ENCODE measurements around the gene SCYL1. TPM values are rescaled to one million over a fixed set of nuclear protein-coding genes. Genes with fewer than 3 reads are reported as not detected.

Gene SCYL1
- total and polyA plus RNA-seq, 4 donors, result 33.7 to 62.0 (median 52.6) TPM

DNA sequence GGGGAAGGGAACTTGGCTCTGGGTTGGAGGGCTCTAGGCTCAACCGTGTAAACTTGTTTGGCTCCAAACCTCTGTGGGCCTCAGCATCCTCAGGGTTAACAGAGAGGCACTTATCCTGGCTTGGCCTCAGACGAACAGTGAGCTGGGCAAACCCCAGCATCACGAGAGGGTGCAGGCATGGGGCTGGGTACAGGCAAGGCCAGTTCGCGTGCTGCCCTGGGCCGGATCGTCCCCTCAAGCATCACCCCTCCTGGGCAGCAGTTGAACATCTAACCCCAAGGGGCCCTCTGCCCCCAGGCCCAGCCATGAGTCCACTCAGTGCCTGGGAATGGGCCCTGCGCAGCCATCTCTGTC is 52.9 kb downstream of the SCYL1 start:
- peaks cover 17 to 44% (median 31%) of the 10 kb centered on the region in 4 donors for H3K4me1 ChIP-seq (ENCODE audit: control insufficient read depth in 4 of 4, insufficient read depth in 4 of 4, low read length in 3 of 4)
- no peak overlapping the region for H3K9ac ChIP-seq (ENCODE audit: low read depth in 1 of 2, low read length in 2 of 2)
- H3K4me3 ChIP-seq (ENCODE audit: low read depth in 1 of 3, low read length in 3 of 3), result no peak overlapping the region
- H3K27ac ChIP-seq (ENCODE audit: low read depth in 1 of 2, low read length in 2 of 2), result peak overlapping the region in 1 of 2 donors; percentile 9
- 66% methylated on average over 8 of the region's 8 CpGs for WGBS
- TF ChIP-seq SP1 (IDR thresholded peaks at IDR 0.05) (no peak), HNF4A (conservative IDR thresholded peaks at IDR 0.05) (no peak), RXRA (IDR thresholded peaks at IDR 0.05) (no peak), JUND (IDR thresholded peaks at IDR 0.05) (no peak), HNF4G (IDR thresholded peaks at IDR 0.05) (no peak), FOXA1 (IDR thresholded peaks at IDR 0.05) (no peak), FOXA2 (IDR thresholded peaks at IDR 0.05) (no peak), RAD21 (IDR thresholded peaks at IDR 0.05) (no peak), NR2F2 (IDR thresholded peaks at IDR 0.05) (no peak), MAX (IDR thresholded peaks at IDR 0.05) (no peak), TAF1 (conservative IDR thresholded peaks at IDR 0.05) (no peak), GABPA (IDR thresholded peaks at IDR 0.05 in 1 of 2, conservative IDR thresholded peaks at IDR 0.05 in 1 of 2) (no peak), YY1 (IDR thresholded peaks at IDR 0.05) (no peak), EGR1 (IDR thresholded peaks at IDR 0.05; ENCODE audit: low read depth in 2 of 2) (no peak)
- TF ChIP-seq, protein P1, sequence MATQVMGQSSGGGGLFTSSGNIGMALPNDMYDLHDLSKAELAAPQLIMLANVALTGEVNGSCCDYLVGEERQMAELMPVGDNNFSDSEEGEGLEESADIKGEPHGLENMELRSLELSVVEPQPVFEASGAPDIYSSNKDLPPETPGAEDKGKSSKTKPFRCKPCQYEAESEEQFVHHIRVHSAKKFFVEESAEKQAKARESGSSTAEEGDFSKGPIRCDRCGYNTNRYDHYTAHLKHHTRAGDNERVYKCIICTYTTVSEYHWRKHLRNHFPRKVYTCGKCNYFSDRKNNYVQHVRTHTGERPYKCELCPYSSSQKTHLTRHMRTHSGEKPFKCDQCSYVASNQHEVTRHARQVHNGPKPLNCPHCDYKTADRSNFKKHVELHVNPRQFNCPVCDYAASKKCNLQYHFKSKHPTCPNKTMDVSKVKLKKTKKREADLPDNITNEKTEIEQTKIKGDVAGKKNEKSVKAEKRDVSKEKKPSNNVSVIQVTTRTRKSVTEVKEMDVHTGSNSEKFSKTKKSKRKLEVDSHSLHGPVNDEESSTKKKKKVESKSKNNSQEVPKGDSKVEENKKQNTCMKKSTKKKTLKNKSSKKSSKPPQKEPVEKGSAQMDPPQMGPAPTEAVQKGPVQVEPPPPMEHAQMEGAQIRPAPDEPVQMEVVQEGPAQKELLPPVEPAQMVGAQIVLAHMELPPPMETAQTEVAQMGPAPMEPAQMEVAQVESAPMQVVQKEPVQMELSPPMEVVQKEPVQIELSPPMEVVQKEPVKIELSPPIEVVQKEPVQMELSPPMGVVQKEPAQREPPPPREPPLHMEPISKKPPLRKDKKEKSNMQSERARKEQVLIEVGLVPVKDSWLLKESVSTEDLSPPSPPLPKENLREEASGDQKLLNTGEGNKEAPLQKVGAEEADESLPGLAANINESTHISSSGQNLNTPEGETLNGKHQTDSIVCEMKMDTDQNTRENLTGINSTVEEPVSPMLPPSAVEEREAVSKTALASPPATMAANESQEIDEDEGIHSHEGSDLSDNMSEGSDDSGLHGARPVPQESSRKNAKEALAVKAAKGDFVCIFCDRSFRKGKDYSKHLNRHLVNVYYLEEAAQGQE (IDR thresholded peaks at IDR 0.05), result no peak
- TF ChIP-seq, protein P2, sequence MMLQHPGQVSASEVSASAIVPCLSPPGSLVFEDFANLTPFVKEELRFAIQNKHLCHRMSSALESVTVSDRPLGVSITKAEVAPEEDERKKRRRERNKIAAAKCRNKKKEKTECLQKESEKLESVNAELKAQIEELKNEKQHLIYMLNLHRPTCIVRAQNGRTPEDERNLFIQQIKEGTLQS (IDR thresholded peaks at IDR 0.05), result no peak
- TF ChIP-seq, protein P3, sequence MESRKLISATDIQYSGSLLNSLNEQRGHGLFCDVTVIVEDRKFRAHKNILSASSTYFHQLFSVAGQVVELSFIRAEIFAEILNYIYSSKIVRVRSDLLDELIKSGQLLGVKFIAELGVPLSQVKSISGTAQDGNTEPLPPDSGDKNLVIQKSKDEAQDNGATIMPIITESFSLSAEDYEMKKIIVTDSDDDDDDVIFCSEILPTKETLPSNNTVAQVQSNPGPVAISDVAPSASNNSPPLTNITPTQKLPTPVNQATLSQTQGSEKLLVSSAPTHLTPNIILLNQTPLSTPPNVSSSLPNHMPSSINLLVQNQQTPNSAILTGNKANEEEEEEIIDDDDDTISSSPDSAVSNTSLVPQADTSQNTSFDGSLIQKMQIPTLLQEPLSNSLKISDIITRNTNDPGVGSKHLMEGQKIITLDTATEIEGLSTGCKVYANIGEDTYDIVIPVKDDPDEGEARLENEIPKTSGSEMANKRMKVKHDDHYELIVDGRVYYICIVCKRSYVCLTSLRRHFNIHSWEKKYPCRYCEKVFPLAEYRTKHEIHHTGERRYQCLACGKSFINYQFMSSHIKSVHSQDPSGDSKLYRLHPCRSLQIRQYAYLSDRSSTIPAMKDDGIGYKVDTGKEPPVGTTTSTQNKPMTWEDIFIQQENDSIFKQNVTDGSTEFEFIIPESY (IDR thresholded peaks at IDR 0.05), result no peak
- no peaks in the 10 kb centered on the region for H3K27me3 ChIP-seq (ENCODE audit: control insufficient read depth in 4 of 4, insufficient read depth in 4 of 4, low read length in 3 of 4)
- H3K9me3 ChIP-seq (ENCODE audit: control insufficient read depth in 4 of 4, low read length in 3 of 4), result no peaks in the 10 kb centered on the region
- no peak for DNase-seq (ENCODE audit: low spot score)
- H3K36me3 ChIP-seq (ENCODE audit: control insufficient read depth in 4 of 4, insufficient read depth in 3 of 4, low read depth in 1 of 4, low read length in 3 of 4), result peaks cover 0 to 7% (median 1%) of the 10 kb centered on the region in 4 donors

DNA sequence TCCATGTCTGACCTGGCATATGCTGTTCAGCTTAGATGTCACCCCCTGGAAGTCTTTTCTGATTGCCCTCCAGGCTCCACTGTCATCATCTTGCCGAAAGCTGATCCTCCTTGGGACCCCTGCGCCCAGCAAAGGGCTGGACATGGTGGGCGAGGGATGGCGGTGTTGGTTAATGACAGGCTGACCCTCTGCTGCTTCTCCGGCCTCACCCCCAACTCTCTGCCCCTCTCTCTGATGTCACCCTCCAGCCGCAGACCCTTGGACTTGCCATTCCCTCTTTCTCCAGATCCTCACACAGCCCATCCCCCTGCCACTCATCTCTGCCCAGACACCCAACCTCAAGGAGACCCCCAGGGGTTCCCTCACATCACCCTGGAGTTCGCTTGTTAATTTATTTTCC is 53.3 kb downstream of the SCYL1 start:
- TF ChIP-seq RXRA (IDR thresholded peaks at IDR 0.05), result no peak
- no peak for TF ChIP-seq YY1 (IDR thresholded peaks at IDR 0.05)
- no peak for TF ChIP-seq HNF4A (conservative IDR thresholded peaks at IDR 0.05)
- TF ChIP-seq, protein P1 (IDR thresholded peaks at IDR 0.05), result no peak
- no peak for TF ChIP-seq EGR1 (IDR thresholded peaks at IDR 0.05; ENCODE audit: low read depth in 2 of 2)
- no peak for TF ChIP-seq FOXA2 (IDR thresholded peaks at IDR 0.05)
- no peak for TF ChIP-seq HNF4G (IDR thresholded peaks at IDR 0.05)
- TF ChIP-seq, protein P2 (IDR thresholded peaks at IDR 0.05), result no peak
- TF ChIP-seq JUND (IDR thresholded peaks at IDR 0.05), result no peak
- H3K9me3 ChIP-seq (ENCODE audit: control insufficient read depth in 4 of 4, low read length in 3 of 4), result no peaks in the 10 kb centered on the region
- 93% methylated on average over 7 of the region's 7 CpGs for WGBS
- H3K27me3 ChIP-seq (ENCODE audit: control insufficient read depth in 4 of 4, insufficient read depth in 4 of 4, low read length in 3 of 4), result no peaks in the 10 kb centered on the region
- H3K4me1 ChIP-seq (ENCODE audit: control insufficient read depth in 4 of 4, insufficient read depth in 4 of 4, low read length in 3 of 4), result peaks cover 17 to 40% (median 28%) of the 10 kb centered on the region in 4 donors
- peaks cover 0 to 7% (median 1%) of the 10 kb centered on the region in 4 donors for H3K36me3 ChIP-seq (ENCODE audit: control insufficient read depth in 4 of 4, insufficient read depth in 3 of 4, low read depth in 1 of 4, low read length in 3 of 4)
- DNase-seq (ENCODE audit: low spot score), result no peak
- no peak overlapping the region for H3K4me3 ChIP-seq (ENCODE audit: low read depth in 1 of 3, low read length in 3 of 3)
- no peak overlapping the region for H3K27ac ChIP-seq (ENCODE audit: low read depth in 1 of 2, low read length in 2 of 2)
- no peak overlapping the region for H3K9ac ChIP-seq (ENCODE audit: low read depth in 1 of 2, low read length in 2 of 2)
